GM18909 (cell line): ENCODE measurements around the gene CA5B.
"Not testable (repeated sequence)": the region's sequence is repeated elsewhere in the genome, so short reads cannot be mapped to it uniquely, and the experiment has no call there.

Experiments
- ATAC-seq: cut with Tn5 transposase; IDR thresholded peaks from one replicate; pipeline ENCODE4 v1.9.1; 2021; ENCODE audit warnings: mild to moderate bottlenecking; ENCODE audit not compliant: unreplicated experiment, poor library complexity

The CA5B gene

DNA sequence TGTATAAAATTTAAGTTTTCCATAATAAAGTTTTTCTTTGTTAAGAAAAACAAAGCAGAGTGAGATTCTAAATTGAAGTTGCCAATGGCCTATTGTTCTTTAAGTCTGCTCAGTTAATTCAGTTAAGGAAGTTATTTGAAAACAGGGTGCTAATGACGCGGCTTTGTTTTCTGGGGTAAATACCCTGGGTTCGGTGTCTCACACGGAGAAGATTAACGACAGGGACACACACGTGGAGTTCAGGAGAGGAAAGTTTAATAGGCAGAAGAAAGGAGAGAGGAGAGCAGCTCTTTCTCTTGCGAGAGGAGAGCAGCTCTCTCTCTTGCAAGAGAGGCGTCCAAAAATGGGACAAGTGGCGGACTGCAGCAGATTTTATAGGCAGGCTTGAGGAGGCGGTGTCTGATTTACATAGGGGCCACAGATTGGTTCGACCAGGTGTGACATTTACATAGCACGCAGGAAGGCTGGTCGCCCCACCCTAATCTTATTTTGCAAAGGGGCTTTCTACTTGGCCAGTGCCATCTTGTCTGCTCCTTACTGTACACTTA, 9.6 kb downstream of the CA5B start:
- no peak for ATAC-seq

- no peak for ATAC-seq
Measured at GRCh38 chrX:15748841-15749240, 10.8 kb downstream of the CA5B start.

GRCh38 chrX:15749642-15750610, 11.9 kb downstream of the CA5B start:
- peak; percentile 81 for ATAC-seq

- no peak for ATAC-seq
Measured at GRCh38 chrX:15750611-15751154, 12.6 kb downstream of the CA5B start.

GRCh38 chrX:15751155-15751819, 13.2 kb downstream of the CA5B start:
- ATAC-seq = no peak

GRCh38 chrX:15755091-15755490, 17.0 kb downstream of the CA5B start:
- no peak for ATAC-seq

DNA sequence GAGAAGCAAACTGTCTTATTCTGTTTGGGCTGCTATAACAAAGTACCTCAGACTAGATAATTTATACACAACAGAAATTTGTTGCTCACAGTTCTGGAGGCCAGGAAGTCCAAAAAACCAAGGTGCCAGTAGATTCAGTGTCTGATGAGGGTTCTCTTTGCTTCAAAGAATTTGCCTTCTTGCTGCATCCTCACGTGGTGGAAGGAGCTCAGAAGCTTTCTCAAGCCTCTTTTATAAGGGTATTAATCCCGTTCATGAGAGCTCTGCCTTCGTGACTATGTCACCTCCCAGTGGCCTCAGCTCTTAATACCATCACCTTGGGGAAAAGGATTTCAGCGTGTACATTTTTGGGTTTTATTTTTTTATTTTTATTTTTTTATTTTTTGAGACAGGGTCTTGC, 20.1 kb downstream of the CA5B start:
- ATAC-seq = no peak

GRCh38 chrX:15759886-15760285, 21.8 kb downstream of the CA5B start:
- not testable (repeated sequence) for ATAC-seq

DNA sequence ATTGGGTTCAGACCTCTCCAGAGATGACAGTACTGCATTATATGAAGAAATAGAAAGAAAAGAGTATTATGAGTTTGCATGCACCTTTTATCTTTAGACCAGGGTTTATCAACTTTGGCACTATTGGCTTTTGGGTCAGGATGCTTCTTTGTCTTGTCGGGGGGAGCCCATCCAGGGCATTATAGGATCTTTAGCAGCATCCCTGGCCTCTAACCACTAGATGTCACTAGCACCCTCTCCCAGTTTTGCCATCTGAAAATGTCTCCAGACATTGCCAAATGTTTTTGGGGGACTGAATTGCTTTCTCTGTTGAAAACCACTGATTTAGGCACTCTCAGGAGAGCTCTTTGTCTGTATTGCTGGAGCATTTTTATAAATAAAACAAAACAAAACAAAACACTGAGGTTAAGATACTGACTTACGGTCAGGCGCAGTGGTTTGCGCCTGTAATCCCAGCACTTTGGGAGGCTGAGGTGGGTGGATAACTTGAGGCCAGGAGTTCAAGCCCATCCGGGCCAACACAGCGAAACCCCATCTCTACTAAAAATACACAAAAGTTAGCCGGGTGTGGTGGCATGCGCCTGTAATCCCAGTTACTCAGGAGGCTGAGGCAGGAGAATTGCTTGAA, 23.6 kb downstream of the CA5B start:
- no peak for ATAC-seq

DNA sequence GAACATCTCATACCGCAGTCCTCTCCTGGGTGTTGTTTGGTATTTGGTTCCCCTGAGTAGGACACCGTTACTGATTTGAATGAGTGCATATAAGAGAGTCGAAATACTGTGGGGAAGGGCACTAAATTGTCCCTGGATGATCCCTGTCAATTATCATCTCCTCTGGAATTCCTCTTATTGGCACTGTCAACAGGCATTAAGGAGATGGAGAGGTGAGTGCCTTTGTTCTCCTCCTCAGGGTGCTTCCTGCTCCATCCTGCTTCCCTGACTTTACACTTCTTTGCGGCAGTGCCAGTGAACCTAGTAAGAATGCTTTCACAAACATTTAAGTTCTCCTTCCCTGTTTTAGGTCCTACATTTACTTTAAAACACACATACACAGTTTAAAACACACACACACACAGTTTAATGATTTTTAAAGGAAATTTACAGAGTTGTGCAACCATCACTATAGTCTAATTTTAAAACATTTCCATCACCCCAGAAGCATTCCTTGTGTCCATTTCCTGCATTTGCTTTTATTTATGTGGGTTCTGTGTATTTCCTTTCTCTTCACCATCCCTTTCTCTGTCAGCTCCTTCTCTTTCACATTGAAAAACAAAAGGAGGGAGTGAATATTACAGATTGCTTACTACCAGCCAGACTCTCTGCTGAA, 31.4 kb downstream of the CA5B start:
- ATAC-seq = no peak

DNA sequence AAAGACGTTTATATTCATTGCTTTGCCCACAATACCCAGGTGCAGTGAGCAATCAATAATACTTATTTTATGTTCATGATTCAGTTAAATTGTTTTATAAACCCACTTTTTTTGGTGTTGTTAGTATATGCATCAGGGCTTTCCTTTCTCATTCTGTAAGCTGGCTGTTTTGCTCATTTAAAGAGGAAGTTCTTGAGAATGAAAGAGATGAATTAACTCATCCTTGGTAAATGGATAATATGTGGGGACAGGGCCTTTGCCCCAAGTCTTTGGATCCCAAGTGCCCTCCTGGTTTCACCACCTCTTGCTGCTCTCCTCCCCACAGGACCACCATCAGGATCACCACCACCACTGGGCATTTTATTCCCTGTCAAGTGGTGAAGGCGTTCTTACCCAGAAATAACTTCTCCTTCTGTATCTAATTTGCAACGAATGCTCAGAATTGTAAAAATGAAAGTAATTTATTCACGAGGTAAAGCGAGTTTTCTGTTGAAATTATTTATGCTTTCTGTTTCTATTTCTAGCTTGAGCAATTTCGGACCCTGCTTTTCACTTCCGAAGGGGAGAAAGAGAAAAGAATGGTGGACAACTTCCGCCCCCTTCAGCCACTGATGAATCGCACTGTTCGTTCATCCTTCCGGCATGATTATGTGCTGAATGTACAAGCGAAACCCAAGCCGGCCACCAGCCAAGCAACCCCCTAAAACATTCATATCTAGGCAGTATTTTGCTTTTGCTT, 44.1 kb downstream of the CA5B start:
- ATAC-seq = peak; percentile 92

DNA sequence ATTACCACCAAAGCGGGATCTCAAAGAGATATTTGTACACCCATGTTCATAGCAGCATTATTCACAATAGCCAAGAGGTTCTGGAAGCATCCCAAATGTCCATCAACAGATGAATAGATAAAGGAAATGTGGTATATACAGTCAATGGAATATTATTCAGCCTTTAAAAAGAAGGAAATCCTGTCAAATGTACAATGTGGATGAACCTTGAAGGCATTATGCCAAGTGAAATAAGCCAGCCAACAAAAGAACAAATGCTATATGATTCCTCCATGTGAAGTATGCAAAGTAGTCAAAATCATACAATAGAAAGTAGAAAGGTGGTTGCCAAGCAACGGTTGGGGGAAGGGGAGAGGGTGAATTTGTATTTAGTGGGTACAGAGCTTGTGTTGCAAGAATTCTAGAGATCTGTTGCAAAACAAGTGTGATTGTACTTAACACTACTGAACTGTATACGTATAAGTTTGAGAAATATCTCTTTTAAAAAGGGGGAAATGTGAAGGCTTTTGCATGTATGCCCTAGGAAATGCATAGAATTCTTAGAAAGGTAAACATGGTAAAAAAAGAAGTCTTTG, 47.2 kb downstream of the CA5B start:
- ATAC-seq = no peak

DNA sequence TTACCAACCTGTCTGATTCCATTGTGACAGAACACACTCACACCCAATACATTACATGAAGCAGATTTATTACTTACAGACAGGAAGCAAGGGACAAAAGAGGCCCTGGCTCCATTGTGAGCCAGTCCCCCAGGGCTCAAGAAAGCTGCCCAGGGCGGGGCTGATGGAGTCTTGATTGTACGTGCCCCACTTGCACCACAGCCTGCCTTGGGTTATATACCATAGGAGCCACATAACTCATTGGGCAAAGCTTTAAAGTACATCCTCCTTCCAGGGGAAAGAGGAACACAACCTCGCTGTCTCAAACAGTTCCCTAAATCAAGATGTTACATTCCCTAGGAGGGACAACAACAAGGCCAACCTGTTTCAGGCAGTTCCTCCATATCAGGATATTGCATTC, 48.8 kb downstream of the CA5B start:
- no peak for ATAC-seq

DNA sequence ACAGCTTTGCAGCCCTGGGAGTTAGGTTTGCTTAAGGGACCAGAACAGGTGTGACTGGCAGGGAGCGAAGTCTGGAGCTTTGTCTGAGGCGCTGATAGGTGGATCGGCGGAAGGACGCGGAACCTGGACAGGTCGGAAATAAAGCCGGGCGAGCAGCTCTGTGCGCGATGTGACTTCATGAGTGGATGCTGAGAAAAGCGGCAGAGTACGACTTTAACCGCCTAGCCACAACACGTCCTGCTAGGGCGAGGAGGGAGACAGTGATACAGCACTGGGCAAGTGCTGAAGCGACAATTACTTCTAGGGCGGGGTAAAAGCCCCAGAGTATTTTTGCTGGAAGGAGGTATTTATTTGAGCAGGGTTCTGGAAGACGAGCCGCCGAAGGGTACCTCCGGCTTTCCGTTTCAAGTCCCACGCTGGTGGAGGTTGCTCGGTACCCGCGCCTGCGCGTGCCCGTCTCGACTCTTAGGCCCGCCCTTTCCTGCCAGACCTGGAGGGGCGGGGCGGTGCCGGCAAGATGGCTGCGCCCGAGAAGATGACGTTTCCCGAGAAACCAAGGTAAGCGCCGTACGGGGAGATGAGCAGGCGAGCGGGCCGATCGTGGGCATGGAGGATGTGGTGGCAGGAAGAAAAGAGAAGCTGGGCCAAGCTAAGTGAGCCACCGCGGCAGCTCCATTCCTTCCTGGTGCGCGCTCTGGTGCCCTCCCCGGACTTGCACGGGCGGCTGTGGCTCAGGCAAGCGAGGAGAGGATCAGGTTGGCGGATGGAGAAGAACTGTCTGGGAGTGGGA, 52.1 kb downstream of the CA5B start, which contains the start of gene ZRSR2:
TSS of gene ZRSR2 (plus strand) at position 506 of the 790 bp plus-strand sequence. CDS start at position 518, 12 bp downstream.
- peak; percentile 95 for ATAC-seq

- peak; percentile 32 for ATAC-seq
Measured at GRCh38 chrX:15790769-15791290, 52.8 kb downstream of the CA5B start.

DNA sequence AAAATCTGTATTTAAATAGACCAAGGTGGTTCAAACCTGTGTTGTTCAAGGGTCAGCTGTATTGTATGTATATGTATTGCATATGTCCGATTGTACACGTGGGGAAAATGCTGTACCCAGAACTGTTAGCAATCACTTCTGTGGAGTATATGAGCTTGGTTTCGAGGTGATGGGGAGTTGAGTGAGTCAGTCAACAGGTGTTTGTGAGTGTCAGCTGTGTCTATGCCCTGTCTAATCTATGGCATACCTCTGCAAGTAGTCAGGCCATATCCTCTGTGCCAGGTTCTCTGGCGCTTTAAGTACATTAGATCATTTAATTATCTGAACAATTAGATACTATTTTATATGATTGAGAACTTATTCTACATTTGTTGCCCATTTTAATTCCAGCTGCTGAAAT, 59.6 kb downstream of the CA5B start:
- no peak for ATAC-seq

GRCh38 chrX:15804563-15804962, 66.5 kb downstream of the CA5B start:
- ATAC-seq = no peak

GRCh38 chrX:15808254-15808653, 70.2 kb downstream of the CA5B start:
- no peak for ATAC-seq
